Progenitor cell of endocrine pancreas (in vitro differentiated cells): ENCODE data around the gene FSTL4. TPM values are rescaled to one million over a fixed set of nuclear protein-coding genes. Genes with fewer than 3 reads are reported as not detected.

Source experiments
- DNase-seq: peaks from one replicate; pipeline ENCODE4 v3.0.0; 2021; ENCODE audit warnings: low spot score; ENCODE audit not compliant: unreplicated experiment
- H3K27ac Mint-ChIP-seq: 2 replicates; pipeline ENCODE4 v1.8.0; 2021; ENCODE audit warnings: mild to moderate bottlenecking, moderate library complexity, mixed read lengths
- H3K27me3 Mint-ChIP-seq: 2 replicates; pipeline ENCODE4 v1.8.0; 2021; ENCODE audit warnings: mixed read lengths
- H3K36me3 Mint-ChIP-seq: 2 replicates; pipeline ENCODE4 v1.8.0; 2022; ENCODE audit warnings: mixed read lengths; ENCODE audit not compliant: insufficient read depth
- H3K4me1 Mint-ChIP-seq: 2 replicates; pipeline ENCODE4 v1.8.0; 2021; ENCODE audit warnings: low read depth, mixed read lengths
- H3K4me3 Mint-ChIP-seq: 2 replicates; pipeline ENCODE4 v1.8.0; 2021; ENCODE audit warnings: low read depth, mild to moderate bottlenecking, moderate library complexity, mixed read lengths
- H3K9me3 Mint-ChIP-seq: 2 replicates; pipeline ENCODE4 v1.8.0; 2021; ENCODE audit warnings: low read depth, mixed read lengths
- total RNA-seq: library from RNA; stranded (reverse); gene quantifications from 2 replicates; pipeline ENCODE4 v1.2.1, GENCODE V29; 2021
- TF ChIP-seq, protein P1 (sequence below): fragments of 200-600 bp; sonication (generic); IDR thresholded peaks from one replicate; pipeline ENCODE4 v1.5.0; 2021; ENCODE audit warnings: antibody characterized with exemption, mild to moderate bottlenecking; ENCODE audit not compliant: unreplicated experiment

FSTL4 gene
- total RNA-seq, 1 donor from 2014 or later: 2.4 TPM

DNA sequence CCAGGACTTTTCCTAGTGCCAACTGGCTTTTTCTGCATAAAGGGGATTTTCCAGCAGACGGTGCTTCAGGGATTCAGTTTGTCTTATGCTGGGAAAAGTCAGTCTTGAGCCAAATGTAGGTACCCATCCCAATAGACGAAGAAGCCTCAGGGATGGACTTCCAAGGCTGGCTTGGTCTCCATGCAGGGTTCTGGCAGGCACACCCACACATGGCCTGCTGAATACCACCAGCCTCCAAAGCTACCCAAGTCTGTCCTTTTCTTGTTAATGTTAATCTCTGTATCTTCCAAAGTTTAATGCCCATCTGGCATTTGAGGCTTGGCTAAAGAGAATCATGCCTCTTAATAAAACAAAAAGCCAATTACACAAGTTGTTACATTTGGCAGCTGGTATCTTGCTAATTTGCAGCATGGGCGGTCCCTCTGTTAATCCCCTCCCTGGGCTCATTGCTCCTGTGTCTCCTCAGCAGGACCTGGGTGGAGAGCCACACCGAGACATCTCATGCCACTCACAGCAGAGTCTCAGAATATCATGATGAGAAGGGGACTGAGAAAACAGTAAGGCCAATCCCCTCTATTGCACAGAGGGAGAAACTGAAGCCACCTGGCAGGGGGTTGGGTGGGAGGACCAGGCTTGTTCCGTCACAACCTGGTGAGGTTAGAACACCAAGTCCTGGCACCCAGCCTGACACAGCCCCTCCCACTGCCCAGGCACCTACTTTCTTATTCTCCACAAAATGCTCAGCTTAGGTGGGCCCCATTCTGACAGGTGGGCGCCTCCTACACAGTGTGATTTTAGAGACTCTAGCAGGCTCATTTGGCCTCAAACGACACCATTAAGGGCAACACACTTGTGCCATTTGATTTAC is 243.2 kb downstream of the FSTL4 start:
- Mint-ChIP-seq H3K27ac (no peak overlapping the region), H3K27me3 (no peaks in the 10 kb centered on the region), H3K9me3 (no peaks in the 10 kb centered on the region), H3K4me1 (peaks cover 4% of the 10 kb centered on the region), H3K36me3 (no peaks in the 10 kb centered on the region), H3K4me3 (no peak overlapping the region)
- DNase-seq: no peak
- TF ChIP-seq, protein P1, sequence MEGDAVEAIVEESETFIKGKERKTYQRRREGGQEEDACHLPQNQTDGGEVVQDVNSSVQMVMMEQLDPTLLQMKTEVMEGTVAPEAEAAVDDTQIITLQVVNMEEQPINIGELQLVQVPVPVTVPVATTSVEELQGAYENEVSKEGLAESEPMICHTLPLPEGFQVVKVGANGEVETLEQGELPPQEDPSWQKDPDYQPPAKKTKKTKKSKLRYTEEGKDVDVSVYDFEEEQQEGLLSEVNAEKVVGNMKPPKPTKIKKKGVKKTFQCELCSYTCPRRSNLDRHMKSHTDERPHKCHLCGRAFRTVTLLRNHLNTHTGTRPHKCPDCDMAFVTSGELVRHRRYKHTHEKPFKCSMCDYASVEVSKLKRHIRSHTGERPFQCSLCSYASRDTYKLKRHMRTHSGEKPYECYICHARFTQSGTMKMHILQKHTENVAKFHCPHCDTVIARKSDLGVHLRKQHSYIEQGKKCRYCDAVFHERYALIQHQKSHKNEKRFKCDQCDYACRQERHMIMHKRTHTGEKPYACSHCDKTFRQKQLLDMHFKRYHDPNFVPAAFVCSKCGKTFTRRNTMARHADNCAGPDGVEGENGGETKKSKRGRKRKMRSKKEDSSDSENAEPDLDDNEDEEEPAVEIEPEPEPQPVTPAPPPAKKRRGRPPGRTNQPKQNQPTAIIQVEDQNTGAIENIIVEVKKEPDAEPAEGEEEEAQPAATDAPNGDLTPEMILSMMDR: no peak

DNA sequence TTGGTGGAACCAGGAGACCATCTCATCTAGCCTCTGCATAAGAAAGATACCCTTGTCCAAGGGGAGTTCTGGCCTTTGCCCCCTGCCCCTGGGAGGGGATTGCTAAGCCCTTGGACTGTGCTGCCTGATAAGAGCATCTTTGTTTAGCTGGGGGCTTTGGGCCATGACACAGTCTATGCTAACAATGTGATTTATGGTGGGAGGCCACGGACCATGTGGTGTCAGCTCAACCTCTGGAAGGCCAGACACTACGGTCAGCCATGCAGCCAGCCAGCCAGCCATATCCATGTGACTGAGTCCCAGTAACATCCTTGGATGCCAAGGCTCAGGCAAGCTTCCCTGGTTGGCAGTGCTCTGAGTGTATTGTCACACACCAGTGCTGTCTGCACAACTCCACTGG is 244.4 kb downstream of the FSTL4 start:
- Mint-ChIP-seq H3K27me3 (peaks cover 3% of the 10 kb centered on the region), H3K4me3 (no peak overlapping the region), H3K36me3 (no peaks in the 10 kb centered on the region), H3K4me1 (peaks cover 4% of the 10 kb centered on the region), H3K27ac (no peak overlapping the region), H3K9me3 (no peaks in the 10 kb centered on the region)
- DNase-seq: no peak
- TF ChIP-seq, protein P1: no peak

DNA sequence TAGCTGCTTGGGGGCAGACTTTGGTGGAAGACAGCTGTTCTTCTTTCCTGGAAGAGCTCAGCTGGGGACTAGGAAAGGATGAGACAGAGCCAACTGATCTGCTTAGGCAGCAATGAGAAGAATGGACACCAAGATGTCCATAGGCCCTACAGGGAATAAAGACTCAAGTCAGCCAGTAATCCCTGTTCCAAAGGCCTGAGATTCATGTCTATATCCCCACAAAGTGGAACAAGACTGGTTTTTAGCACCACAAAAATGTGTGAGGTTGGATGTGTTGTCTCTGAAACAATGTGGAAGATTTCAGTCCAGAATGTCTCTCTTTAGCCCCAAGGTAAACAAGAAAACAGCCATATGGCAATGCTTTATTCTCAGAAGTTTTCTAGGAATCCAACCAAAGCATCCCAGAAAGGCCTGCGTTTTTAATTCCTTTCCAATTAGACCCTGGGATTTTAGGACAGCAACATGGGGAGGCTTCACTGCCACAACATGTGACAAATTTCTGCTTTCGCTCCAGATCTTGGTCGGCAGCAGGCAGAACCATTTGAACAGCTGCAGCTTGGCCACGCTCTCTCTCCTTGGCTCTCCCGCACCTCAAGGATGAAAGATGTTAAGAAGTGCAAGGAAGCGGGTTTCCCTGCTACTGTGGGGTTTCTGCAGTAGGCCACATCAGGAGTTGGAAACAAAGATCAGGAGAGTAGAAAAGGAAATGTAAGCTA is 245.1 kb downstream of the FSTL4 start:
- Mint-ChIP-seq H3K9me3 (no peaks in the 10 kb centered on the region), H3K4me3 (no peak overlapping the region), H3K4me1 (peaks cover 4% of the 10 kb centered on the region), H3K27me3 (peaks cover 3% of the 10 kb centered on the region), H3K36me3 (no peaks in the 10 kb centered on the region), H3K27ac (no peak overlapping the region)
- TF ChIP-seq, protein P1: no peak
- DNase-seq: no peak

DNA sequence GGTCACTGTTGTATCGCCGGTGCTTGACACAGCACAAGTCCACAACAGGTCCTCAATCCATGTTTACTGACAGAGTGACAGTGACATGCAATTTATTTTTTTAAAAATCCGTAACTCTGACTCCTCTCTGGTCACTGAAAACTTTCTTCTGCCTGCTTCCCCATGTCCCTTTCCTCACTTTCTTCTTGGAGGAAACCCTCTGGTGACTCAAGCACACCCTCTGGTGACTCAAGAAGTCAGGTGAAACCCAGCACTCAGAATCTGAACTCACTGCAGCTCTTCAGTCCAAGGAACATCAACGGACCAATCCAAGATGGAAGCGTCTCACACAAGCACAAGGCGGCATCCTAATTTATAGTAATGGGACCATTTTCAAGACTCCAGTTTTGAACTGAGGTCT is 245.9 kb downstream of the FSTL4 start:
- peaks cover 4% of the 10 kb centered on the region for H3K4me1 Mint-ChIP-seq
- H3K9me3 Mint-ChIP-seq: no peaks in the 10 kb centered on the region
- peaks cover 3% of the 10 kb centered on the region for H3K27me3 Mint-ChIP-seq
- no peak overlapping the region for H3K27ac Mint-ChIP-seq
- no peak for DNase-seq
- H3K4me3 Mint-ChIP-seq: no peak overlapping the region
- no peaks in the 10 kb centered on the region for H3K36me3 Mint-ChIP-seq
- TF ChIP-seq, protein P1: no peak

DNA sequence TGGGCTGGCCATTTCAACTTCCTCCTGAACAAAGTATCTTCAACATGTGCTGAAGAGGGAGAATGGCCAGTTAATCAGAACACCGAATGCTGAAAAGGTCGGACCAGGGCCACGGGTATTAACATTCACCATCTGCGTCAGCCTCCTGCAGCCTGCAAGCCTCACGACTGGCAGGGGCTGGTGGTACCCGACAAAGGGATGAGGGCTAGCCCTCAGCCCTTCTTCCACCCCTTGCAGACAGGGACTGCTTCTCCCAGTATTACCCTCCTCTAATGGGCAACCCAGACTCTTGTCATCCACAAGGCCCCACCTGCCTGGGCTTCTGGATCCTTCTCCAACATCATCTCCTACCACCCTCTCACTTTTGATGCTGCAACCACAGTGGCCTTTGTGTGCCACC is 246.6 kb downstream of the FSTL4 start:
- Mint-ChIP-seq H3K36me3 (no peaks in the 10 kb centered on the region), H3K27me3 (peaks cover 3% of the 10 kb centered on the region), H3K9me3 (no peaks in the 10 kb centered on the region), H3K4me1 (peaks cover 4% of the 10 kb centered on the region), H3K27ac (no peak overlapping the region), H3K4me3 (no peak overlapping the region)
- TF ChIP-seq, protein P1: no peak
- DNase-seq: no peak
